CD4-positive, alpha-beta T cell treated with Interleukin-17A for 4 hours (primary cell): Measurements from ENCODE around the gene MOCS3.
A peak's percentile ranks its signal among the peaks of the same experiment; 100 is the strongest.

Experiments
- DNase-seq: peaks from one replicate; pipeline ENCODE4 v3.0.0-alpha.2; 2020; ENCODE audit warnings: mixed read lengths

The MOCS3 gene, protein sequence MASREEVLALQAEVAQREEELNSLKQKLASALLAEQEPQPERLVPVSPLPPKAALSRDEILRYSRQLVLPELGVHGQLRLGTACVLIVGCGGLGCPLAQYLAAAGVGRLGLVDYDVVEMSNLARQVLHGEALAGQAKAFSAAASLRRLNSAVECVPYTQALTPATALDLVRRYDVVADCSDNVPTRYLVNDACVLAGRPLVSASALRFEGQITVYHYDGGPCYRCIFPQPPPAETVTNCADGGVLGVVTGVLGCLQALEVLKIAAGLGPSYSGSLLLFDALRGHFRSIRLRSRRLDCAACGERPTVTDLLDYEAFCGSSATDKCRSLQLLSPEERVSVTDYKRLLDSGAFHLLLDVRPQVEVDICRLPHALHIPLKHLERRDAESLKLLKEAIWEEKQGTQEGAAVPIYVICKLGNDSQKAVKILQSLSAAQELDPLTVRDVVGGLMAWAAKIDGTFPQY

DNA sequence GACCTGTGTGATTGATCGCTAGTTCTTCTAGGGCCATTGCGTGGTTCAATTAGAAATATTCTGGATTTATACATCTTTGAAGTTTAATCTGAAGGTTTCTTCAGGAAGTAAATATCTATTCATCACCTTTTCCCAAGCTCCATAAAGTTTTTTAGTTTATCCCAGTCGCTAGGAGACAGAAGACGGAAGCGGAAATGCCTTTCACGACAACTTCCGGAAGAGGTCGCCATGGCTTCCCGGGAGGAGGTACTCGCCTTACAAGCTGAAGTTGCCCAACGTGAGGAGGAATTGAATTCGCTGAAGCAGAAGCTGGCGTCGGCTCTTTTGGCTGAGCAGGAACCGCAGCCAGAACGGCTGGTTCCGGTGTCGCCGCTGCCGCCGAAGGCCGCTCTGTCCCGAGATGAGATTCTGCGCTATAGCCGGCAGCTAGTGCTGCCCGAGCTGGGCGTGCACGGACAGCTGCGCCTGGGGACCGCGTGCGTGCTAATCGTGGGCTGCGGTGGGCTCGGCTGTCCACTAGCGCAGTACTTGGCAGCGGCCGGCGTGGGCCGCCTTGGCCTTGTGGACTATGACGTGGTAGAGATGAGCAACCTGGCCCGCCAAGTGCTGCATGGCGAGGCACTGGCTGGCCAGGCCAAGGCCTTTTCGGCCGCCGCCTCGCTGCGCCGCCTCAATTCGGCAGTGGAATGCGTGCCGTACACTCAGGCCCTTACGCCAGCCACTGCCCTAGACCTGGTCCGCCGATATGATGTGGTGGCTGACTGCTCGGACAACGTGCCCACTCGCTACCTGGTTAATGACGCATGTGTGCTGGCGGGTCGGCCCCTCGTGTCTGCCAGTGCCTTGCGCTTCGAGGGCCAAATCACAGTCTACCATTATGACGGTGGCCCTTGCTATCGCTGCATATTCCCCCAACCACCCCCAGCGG, at the start of gene MOCS3:
MOCS3 (plus strand) TSS at position 204 of the 928 bp plus-strand sequence; CDS start at position 229, 25 bp downstream.
- DNase-seq, result peak; percentile 85

DNA sequence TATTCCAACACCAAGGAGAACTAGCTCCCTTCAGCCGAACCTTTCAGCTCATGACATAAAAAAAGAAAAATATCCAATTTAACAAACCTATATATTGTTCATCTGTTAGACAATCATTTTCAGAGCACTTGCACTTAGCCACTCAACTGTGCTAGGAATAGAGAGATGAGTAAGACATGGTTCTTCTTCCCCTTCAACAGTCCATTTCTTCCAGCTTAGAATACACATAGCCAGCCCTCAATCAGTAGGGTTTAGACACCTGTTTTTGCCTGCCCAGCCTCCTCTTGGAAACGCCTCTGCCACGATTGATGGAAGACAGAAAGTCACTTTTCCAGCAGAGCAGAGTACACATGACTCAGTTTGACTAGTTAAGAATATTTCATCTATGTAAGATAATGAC, 49.2 kb upstream of the MOCS3 start:
- no peak for DNase-seq

DNA sequence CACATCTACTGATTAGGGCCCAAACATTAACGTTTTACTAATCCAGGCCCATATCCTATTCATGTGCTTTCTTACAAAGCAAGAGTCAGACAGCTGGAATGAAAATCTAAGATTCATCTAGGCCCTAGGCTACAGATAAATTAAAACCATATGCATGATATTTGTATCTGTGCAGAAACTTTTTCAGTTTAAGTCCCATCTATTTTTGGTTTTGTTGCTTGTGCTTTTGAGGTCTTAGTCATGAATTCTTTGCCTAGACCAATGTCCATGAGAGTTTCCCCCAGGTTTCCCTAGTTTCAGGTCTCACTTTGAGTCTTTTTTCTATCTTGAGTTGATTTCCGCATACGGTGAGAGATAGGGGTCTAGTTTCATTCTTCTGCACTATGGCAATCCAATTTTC, 47.6 kb upstream of the MOCS3 start:
- DNase-seq, result no peak

DNA sequence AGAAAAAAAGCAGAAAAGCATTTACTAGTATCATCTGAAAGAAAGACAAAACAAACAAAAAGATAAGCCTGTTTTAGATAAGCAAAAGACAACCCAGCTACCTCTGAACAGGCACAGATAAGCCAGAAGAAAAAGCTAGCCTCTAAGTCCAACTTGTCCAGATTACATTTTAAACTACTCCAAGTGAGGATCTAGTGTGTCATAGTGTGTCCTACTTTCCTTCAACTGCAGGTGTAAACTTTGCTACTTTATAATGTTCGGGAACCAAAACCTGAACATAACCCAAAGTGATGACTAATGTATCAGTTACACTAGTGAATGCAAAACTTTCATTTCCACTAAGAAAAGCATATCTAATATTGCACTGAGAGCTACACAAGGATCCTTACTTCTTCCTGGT, 46.9 kb upstream of the MOCS3 start:
- no peak for DNase-seq

DNA sequence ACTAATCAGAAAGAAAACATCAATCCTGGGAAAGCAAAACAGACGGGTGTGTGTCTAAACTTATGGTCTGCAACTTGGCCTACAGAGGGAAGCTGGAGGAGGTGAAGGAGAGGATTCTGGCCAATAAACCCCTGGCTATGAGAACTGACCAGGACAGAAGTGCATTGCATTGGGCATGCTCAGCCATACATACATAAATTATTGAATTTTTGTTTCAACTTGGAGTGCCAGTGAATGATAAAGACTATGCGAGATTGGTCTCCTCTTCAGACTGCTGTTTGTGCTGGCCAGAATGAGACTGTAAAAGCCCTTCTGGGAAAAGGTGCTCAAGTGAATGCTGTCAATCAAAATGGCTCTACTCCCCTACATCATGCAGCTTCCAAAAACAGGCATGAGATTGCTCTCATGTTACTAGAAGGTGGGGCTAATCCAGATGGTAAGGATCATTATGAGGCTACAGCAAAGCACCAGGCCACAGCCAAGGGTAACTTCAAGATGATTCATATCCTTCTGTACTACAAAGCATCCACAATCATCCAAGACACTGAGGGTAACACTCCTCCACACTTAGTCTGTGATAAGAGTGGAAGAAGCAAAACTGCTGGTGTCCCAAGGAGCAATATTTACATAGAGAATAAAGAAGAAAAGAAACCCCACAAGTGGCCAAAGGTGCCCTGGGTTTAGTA, 44.8 kb upstream of the MOCS3 start:
- peak; percentile 28 for DNase-seq

DNA sequence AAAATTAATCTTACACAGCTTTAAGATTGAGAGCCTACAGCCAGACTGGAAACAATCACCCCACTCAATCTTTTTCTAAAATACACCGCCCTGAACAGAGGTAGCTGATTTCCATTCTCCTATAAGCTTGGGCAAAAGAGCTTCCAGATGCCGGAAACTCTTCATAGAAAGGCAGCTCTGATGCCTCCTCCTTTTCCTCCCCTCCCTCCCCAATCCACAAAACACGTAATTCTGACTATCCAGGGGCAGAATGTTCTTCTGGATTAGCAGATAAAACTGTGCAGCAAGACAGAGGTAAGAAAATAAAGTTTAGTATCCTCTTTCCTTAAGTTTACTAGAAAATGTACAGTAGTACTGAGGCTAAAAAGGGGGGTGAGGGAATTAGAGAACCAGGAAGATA, 43.2 kb upstream of the MOCS3 start:
- DNase-seq, result no peak

DNA sequence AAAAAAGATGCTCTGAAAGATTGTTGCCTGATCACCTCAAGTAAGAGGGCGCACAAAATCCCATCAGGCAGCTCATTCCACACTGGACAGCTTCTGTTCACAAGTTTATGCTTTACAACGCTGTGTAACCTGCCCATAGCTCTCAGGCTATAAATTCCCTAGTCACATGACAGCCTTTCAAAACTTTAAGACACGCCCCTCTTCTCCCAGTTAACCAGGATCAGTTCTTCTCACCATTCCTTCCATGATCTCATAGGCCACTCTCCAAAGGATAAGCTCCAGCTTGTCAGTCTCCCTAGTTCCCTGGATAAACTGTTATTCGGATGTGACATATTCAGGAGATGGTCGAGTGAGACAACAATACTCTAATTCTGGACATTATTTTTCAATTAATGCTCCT, 42.4 kb upstream of the MOCS3 start:
- no peak for DNase-seq

DNA sequence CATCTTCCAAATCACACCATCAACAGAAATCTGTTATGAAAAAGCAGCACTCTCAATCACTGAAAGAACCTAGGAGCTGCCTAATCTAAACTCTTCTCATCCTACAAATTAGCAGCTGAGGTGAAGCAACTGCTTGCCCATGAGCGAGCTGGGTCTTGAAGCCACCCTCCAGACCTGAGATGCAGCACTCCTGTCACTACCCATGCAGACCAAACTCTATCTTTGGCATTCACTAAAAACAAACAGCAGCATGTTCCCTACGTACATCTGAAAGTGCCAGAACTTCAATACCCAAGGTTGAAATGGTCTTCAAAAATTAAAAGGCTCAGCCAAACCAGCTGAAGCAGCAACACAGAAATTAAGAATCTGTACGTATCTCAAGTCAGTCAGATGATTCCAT, 41.7 kb upstream of the MOCS3 start:
- no peak for DNase-seq

DNA sequence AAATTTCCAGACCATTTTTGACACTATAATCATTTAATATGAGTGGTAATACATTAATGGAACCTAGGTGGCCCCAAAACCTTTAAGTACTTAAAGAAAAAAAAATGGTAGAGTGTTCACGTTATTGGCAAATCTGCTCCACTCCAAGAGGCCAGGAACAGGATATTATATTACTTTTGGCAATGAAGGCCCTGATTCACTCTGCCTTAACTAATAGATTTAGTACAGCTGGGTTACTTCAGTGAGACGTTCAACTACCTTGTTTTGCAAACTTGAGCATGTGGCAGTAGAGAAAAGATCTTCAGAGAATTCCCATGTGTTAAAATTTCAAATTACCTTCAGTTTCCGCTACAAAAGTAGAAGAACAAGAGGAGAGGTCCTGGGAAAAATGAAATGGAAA, 40.2 kb upstream of the MOCS3 start:
- DNase-seq, result no peak

DNA sequence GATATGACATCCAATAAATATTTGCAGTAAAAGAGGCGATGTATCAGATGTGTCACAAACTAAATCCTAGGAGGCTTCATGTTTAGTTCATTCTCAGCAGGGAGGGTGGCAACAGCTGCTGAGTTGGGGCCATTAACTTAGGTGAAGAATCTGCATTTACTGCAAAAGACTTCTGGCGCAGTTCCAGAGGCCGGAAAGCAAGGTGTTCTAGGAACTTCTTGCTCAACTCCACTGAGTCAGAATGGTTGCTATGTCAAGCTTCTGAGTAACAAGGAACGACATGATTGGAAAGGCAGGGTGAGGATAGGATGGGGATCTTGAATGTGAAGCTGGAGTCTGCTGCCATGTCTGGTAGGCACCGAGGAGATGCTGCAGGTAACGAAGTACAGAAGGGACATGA, 39.1 kb upstream of the MOCS3 start:
- peak; percentile 13 for DNase-seq

DNA sequence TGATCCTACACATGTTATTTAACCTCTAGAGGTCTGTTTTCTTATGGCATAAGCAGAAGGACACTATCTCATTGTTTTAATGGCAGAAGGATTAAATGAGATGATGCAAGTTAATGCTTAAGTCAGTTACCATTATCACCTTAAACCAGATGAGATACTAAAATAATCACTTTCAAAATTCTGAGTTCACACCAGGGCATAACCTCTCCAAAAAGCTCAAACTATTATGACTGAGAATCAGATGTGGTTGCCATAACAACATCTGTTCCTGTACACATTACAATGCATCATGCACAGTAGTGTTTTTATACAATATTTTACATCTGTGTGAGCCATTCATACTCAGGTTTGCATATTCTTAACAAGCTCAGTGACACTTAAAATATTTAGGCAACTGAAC, 37.6 kb upstream of the MOCS3 start:
- no peak for DNase-seq

DNA sequence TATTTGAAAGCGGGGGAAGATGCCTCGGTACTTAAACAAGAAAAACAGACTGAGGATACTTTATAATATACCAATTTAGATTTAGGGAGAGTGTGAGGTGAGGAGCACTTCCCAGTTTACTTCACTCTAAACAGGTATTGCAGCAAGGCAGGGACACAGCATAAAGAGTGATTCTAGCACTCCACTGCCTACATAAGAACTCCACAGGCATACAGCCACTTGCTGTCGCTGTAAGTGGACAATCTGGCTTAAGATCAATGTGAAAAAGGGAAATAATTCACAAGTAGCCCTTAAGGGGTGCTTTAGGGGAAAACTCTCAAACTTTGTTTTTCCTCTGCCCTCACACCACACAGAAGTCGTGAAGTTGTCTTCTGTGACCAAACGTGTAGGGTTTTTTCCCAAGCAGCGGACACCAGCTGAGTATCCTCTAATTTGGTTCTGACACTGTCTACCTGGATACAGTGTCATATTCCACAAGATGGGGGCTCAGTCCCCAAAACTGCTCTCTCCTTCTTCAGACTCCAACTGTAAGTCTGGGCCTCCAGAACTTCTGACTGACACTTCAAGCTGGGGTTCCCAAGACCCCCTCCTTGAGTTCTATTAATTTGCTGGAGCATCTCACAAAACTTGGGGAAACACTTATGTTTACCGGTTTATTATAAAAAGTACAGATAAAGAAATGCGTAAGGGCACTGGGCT, 36.7 kb upstream of the MOCS3 start:
- DNase-seq, result no peak

DNA sequence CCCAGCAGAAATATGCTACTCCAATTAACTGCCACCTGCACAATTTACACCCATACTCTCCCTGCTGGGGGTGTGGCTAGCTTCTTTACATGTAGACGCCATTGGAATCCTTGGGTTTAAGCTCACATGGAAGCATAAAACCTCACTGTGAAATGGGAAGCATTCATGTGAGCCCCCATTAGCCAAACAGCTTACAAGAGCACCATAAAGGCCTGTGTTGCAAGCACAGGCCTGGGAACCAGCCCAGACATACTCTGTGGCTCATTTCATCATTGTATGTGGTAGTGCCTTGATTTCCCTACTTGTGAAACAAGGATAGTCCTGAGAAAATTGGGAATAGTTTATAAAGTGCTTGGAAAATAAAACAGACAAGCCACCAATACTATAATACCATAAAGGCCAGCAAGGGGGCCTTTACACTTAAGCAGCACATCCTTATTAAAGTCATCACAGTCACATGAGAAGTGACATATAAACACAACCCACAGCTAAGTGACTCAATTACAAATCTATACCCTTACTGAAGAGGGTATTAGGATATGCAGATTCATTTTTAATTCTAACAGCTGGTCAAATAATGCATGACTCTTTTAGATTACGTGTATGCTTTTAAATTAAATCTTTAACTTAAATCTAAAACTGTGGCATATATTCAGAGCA, 34.2 kb upstream of the MOCS3 start:
- no peak for DNase-seq

DNA sequence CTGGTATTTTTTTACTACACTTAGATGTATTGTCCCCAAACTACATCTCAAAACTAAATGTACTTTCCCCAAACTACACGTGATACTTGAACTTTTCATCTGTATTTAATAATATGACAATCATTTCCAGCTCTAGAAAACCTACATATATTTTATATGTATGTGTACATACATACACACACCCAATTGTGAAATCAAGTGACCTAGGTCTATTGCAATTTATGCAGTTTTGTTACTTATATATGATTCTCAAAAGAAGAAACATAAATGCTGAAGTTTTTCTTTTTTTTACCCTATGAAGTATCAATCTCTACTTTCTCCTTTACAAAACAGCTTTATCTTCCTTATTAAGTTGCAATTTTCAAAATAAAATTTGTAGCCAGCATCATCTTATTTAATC, 32.1 kb upstream of the MOCS3 start:
- no peak for DNase-seq

DNA sequence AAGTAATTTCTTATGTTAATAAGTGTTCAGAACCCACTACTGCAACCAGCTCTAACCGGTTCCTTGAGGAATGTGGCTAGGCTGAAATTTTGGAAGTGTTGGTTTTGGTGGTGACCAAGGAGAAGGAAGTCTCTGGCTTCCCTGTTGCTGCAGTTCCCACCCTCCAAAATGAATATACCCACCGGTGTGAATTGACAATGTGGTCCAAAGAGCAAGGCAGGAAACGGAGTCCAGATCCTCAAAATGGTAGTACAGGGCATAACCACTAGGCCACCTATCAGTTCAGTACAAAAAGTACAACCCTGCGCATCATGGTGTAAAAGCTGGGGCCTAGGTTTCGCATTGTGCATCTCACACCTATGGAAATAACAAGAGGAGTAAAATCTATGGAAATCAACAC, 30.1 kb upstream of the MOCS3 start:
- no peak for DNase-seq

DNA sequence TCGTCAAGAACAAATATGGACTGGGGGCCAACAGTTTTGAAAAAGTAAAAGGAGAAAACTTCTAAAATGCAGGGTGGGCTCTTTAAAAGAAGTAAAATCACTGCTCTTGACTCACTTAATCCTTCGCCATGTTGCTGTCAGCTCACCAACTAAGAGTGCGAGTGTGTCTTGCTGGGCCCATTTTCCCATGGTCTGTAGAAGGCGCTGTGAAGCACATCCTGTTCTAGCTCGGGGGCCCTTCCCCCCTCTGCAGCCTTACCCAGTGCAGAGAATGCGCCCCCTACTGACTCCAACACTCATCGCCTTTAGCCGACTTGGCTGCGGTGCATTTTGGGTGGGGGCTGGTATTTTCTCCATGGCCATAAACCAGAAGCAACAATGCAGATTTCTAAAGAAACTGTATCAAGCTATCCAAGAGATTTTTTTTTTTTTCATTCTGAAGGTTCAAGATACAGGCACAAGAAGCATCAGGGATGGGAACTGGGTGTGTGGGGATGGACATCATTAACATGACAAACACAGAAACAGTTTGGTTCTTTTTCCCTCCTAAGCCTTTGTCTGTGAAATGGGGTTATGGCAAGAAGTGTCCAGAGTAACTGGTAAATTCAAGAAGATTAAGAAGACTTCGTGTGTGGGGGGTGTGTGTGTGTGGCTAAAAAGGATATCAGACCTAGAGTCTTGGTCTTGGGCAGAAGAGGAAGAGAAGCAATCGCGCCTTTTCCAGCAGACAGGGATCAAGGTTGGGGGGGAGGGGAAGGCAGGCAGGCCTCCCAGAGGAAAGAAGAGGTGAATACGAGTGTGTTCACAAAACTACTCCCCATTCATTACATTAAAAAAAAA, 29.1 kb upstream of the MOCS3 start:
- DNase-seq, result peak; percentile 93

DNA sequence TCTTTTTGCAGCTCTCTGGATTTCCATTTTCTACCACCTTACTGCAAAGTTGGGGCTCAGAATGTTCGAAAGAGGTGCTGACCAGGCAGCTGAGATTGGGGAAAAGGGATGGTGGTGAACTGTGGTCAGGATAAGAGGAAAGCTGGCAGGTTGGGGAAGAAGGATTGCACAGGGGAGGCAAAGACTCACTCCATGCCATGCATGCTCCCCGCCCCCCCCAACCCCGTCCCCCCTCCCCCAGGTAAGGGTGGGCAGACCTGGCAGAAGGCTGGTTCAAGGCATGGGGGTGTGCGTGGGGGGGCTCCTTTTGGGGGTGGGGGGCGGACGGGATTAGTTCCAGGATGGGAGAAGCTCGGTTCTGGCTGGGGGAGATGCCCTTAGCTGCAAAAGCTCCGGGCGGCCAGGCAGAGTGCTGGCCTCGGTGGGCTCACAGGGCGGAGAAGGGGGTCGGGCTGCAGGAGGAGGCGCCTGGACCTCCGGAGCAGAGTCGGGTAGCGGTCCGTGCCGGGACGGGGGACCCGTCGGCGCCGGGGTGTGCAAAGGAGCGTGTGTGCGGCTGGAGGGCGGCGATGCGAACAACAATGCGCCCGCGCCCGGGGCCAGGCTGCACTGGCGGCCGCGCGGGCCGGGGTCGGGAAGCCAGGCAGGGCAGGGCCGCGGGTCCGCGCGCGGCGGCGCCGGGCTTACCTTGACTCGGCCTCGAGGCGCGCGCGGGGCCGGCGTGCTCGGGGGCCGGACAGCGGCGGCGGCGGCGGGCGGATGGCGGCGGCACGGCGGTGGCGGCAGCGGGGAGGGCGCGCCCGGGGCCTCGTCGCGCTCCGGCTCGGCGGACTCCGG, 28.3 kb upstream of the MOCS3 start:
- peak; percentile 46 for DNase-seq

DNA sequence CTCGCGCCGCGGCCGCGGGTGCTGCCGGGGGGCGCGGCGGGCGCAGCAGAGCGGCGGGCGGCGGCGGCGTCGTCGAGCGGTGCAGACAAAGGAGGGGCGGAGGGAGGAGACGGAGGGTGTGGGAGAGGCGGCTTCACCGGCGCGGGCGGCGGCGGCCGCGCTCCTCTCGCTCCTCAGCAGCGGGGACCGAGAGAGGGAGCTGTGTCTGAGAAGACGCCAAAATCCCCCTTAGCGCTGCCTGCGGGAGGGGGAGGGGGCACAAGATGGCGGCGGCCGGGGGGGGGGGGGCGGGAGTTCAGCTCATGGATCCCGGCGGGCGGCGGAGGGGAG, 27.7 kb upstream of the MOCS3 start:
- DNase-seq, result no peak

DNA sequence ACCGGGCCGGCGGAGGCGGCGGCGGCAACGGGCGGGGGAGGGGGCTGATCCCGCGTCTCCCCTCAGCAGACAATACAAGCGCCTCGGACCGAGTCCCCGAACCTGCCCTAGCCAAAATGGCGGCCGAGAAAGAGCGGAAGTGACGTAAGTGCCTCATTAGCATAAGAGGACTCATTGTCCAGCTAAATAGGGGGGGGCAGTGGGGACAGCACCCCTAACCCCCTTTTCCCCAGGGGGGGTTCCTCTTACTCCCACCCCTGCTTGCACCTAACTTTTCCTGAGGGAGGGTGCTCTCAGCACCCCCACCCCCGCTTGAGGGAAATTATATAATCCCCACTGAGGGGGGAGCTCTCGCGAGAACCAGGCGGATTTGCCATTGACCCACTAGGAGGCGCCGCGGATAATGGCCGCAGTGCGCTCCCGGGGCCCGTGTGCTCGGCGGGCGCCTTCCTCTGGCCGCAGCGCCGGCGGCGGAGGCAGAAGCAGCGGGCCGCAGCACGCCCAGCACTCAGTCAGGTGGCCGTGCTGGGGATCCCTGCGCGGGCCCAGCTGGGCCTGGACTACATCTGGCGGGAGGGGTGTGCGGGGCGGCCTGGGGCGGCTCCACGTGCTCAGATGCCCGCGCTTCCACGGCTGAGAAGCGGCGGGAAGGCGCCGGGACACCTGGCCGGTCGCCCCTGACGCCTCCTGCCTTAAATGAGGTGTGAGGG, 27.2 kb upstream of the MOCS3 start, which contains the start of gene ADNP:
ADNP (minus strand) TSS at position 132 of the 710 bp plus-strand sequence. CDS start 27,441 bp downstream, outside the sequence.
- DNase-seq, result peak; percentile 91
